ENCODE results near the gene PDE4B. TPM values are rescaled to one million over a fixed set of nuclear protein-coding genes. Genes with fewer than 3 reads are reported as not detected.

The PDE4B gene
- total RNA-seq, 1 donor from 2014 or later = 1.2 TPM

GRCh38 chr1:66175581-66175980 is 382.9 kb downstream of the PDE4B start:
- Histone ChIP-seq H2AFZ (replicated peaks) (peak overlapping the region; percentile 47), H4K20me1 (ENCODE audit: low read depth) (no peaks in the 10 kb centered on the region), H3F3A (ENCODE audit: low read depth) (peaks cover 5% of the 10 kb centered on the region), H3K36me3 (no peaks in the 10 kb centered on the region), H3K4me2 (no peak overlapping the region), H3K4me1 (peaks cover 8% of the 10 kb centered on the region), H3K9me3 (ENCODE audit: low read depth) (no peaks in the 10 kb centered on the region), H3K9ac (no peak overlapping the region), H3K4me3 (no peak overlapping the region), H3K27ac (no peak overlapping the region), H3K27me3 (no peaks in the 10 kb centered on the region), H3K79me2 (ENCODE audit: low read depth) (no peaks in the 10 kb centered on the region)
- Mint-ChIP-seq H3K4me3 (no peak overlapping the region), H3K9me3 (no peaks in the 10 kb centered on the region), H3K4me1 (peaks cover 32% of the 10 kb centered on the region), H3K27me3 (ENCODE audit: insufficient read depth, low read depth) (no peaks in the 10 kb centered on the region), H3K36me3 (no peaks in the 10 kb centered on the region), H3K27ac (peak overlapping the region; percentile 89)
- TF ChIP-seq EZH2 (IDR thresholded peaks at IDR 0.05) (no peak), CTCF (IDR thresholded peaks at IDR 0.05) (no peak), EZH2phosphoT487 (IDR thresholded peaks at IDR 0.05) (no peak)
- no peak for DNase-seq (ENCODE audit: low spot score)

GRCh38 chr1:66176012-66176715 is 383.5 kb downstream of the PDE4B start:
- Histone ChIP-seq H3K27ac (no peak overlapping the region), H2AFZ (replicated peaks) (peak overlapping the region; percentile 47)
- peak; percentile 66 for DNase-seq (ENCODE audit: low spot score)

GRCh38 chr1:66176832-66177231 is 384.1 kb downstream of the PDE4B start:
- TF ChIP-seq CTCF (IDR thresholded peaks at IDR 0.05) = no peak
- TF ChIP-seq EZH2 (IDR thresholded peaks at IDR 0.05) = no peak
- no peak for TF ChIP-seq EZH2phosphoT487 (IDR thresholded peaks at IDR 0.05)
- no peaks in the 10 kb centered on the region for H3K36me3 Mint-ChIP-seq

More at GRCh38 chr1:66176012-66176715, 383.5 kb downstream of the PDE4B start:
- Histone ChIP-seq H4K20me1 (ENCODE audit: low read depth) (no peaks in the 10 kb centered on the region), H3K9ac (no peak overlapping the region), H3K27me3 (no peaks in the 10 kb centered on the region), H3K36me3 (no peaks in the 10 kb centered on the region), H3K79me2 (ENCODE audit: low read depth) (no peaks in the 10 kb centered on the region), H3F3A (ENCODE audit: low read depth) (peaks cover 5% of the 10 kb centered on the region), H3K9me3 (ENCODE audit: low read depth) (no peaks in the 10 kb centered on the region), H3K4me1 (peaks cover 8% of the 10 kb centered on the region), H3K4me3 (no peak overlapping the region), H3K4me2 (no peak overlapping the region)
- H3K4me3 Mint-ChIP-seq = peak overlapping the region; percentile 52
- peak overlapping the region; percentile 89 for H3K27ac Mint-ChIP-seq
- H3K27me3 Mint-ChIP-seq (ENCODE audit: insufficient read depth, low read depth) = no peaks in the 10 kb centered on the region
- H3K4me1 Mint-ChIP-seq = peaks cover 30% of the 10 kb centered on the region
- H3K9me3 Mint-ChIP-seq = no peaks in the 10 kb centered on the region
- no peaks in the 10 kb centered on the region for H3K36me3 Mint-ChIP-seq
- TF ChIP-seq EZH2phosphoT487 (IDR thresholded peaks at IDR 0.05) (no peak), EZH2 (IDR thresholded peaks at IDR 0.05) (no peak), CTCF (IDR thresholded peaks at IDR 0.05) (no peak)

More at GRCh38 chr1:66176832-66177231, 384.1 kb downstream of the PDE4B start:
- Histone ChIP-seq H3K4me3 (no peak overlapping the region), H3K9me3 (ENCODE audit: low read depth) (no peaks in the 10 kb centered on the region), H3K9ac (no peak overlapping the region), H3K27ac (no peak overlapping the region), H3K4me1 (peaks cover 8% of the 10 kb centered on the region), H3K36me3 (no peaks in the 10 kb centered on the region), H3K79me2 (ENCODE audit: low read depth) (no peaks in the 10 kb centered on the region), H3K27me3 (no peaks in the 10 kb centered on the region), H3F3A (ENCODE audit: low read depth) (peaks cover 5% of the 10 kb centered on the region), H4K20me1 (ENCODE audit: low read depth) (no peaks in the 10 kb centered on the region), H3K4me2 (no peak overlapping the region), H2AFZ (replicated peaks) (peak overlapping the region; percentile 19)
- Mint-ChIP-seq H3K27ac (no peak overlapping the region), H3K4me1 (peaks cover 30% of the 10 kb centered on the region), H3K9me3 (no peaks in the 10 kb centered on the region), H3K4me3 (no peak overlapping the region), H3K27me3 (ENCODE audit: insufficient read depth, low read depth) (no peaks in the 10 kb centered on the region)
- DNase-seq (ENCODE audit: low spot score) = no peak
